H1 (cell line): Measurements from ENCODE around the gene B3GNT2.

Experiments used
- BRCA1 ChIP-seq: IDR thresholded peaks from 2 replicates; pipeline ENCODE4 v1.6.1; 2012; ENCODE audit warnings: low read depth, low read length, improper control_type of control experiment
- CBX8 ChIP-seq: fragments of 300-800, 300-1000 bp; sonication (generic); IDR thresholded peaks from 2 replicates; pipeline ENCODE4 v1.7.1; 2016; ENCODE audit warnings: low read depth, low read length, borderline replicate concordance
- NANOG ChIP-seq: IDR thresholded peaks from 2 replicates; pipeline ENCODE4 v1.6.1; 2011; ENCODE audit warnings: low read length, low read depth, mild to moderate bottlenecking, inconsistent platforms; ENCODE audit not compliant: insufficient read depth, poor library complexity, severe bottlenecking
- POLR2AphosphoS5 ChIP-seq: IDR thresholded peaks from 2 replicates; pipeline ENCODE4 v1.6.1; 2011; ENCODE audit warnings: low read depth, low read length
- TF ChIP-seq, protein P1 (sequence below), 3 experiments: IDR thresholded peaks; 1 replicate in 2 of 3; 2 replicates in 1 of 3; pipeline versions ENCODE4 v1.5.1 to v1.6.1; 2011; ENCODE audit warnings: low read length in 3 of 3, mild to moderate bottlenecking in 3 of 3, inconsistent platforms in 2 of 3, low read depth in 1 of 3, moderate library complexity in 1 of 3; ENCODE audit not compliant: insufficient read depth in 1 of 3; ENCODE audit errors: control extremely low read depth in 1 of 3

DNA sequence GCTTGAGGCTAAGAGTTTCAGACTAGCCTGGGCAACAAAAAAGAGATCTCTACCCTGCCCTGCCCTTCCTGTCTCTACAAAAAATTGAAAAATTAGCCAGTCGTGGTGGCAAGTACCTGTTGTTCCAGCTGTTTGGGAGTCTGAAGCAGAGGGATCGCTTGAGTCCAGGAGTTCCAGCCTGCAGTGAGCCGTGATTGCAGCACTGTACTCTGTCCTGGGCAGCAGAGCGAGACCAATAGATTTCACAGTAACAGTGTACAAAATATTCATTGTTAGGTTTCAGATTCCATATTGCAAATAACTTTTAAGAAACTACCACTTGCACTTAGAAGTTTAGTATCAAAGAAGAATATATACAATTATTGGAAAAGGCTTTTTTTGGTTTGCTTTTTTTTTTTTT is 54.3 kb downstream of the B3GNT2 start:
- TF ChIP-seq, protein P1, sequence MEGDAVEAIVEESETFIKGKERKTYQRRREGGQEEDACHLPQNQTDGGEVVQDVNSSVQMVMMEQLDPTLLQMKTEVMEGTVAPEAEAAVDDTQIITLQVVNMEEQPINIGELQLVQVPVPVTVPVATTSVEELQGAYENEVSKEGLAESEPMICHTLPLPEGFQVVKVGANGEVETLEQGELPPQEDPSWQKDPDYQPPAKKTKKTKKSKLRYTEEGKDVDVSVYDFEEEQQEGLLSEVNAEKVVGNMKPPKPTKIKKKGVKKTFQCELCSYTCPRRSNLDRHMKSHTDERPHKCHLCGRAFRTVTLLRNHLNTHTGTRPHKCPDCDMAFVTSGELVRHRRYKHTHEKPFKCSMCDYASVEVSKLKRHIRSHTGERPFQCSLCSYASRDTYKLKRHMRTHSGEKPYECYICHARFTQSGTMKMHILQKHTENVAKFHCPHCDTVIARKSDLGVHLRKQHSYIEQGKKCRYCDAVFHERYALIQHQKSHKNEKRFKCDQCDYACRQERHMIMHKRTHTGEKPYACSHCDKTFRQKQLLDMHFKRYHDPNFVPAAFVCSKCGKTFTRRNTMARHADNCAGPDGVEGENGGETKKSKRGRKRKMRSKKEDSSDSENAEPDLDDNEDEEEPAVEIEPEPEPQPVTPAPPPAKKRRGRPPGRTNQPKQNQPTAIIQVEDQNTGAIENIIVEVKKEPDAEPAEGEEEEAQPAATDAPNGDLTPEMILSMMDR (IDR thresholded peaks at IDR 0.05; ENCODE audit: control extremely low read depth in 1 of 3, insufficient read depth in 1 of 3, low read depth in 1 of 3, low read length in 3 of 3): no peak
- no peak for TF ChIP-seq POLR2AphosphoS5
- TF ChIP-seq BRCA1: no peak
- no peak for TF ChIP-seq CBX8
- TF ChIP-seq NANOG: no peak
